Stimulated activated CD4-positive, alpha-beta T cell treated with anti-CD3 and anti-CD28 coated beads, Interleukin-2, amount 100 ng/mL, for 24 hours (primary cell): ENCODE results near the gene CENPS.
"Not testable (repeated sequence)": the region's sequence is repeated elsewhere in the genome, so short reads cannot be mapped to it uniquely, and the experiment has no call there.

ENCODE experiments used
- DNase-seq, 2 donors: peaks; one replicate each; pipeline ENCODE4 v3.0.0-alpha.2; 2020

Gene CENPS

GRCh38 chr1:10421637-10422036 is 8.6 kb upstream of the CENPS start:
- no peak for DNase-seq

GRCh38 chr1:10424034-10424433 is 6.2 kb upstream of the CENPS start:
- no peak for DNase-seq

- DNase-seq, result no peak
Observed at GRCh38 chr1:10424651-10425050, 5.6 kb upstream of the CENPS start.

- DNase-seq, result not testable (repeated sequence)
Observed at GRCh38 chr1:10425826-10426534, 4.3 kb upstream of the CENPS start.

- DNase-seq, result not testable (repeated sequence)
Observed at GRCh38 chr1:10426535-10426848, 3.7 kb upstream of the CENPS start.

- no peak for DNase-seq
Observed at GRCh38 chr1:10428984-10429383, 1.2 kb upstream of the CENPS start.

- DNase-seq, result peak; percentile 16 to 25
Observed at GRCh38 chr1:10429868-10430215, 391 bp upstream of the CENPS start.

GRCh38 chr1:10431070-10431730 is 967 bp downstream of the CENPS start:
- DNase-seq, result peak in 1 of 2 donors; percentile 20

GRCh38 chr1:10432910-10433700 is 2.9 kb downstream of the CENPS start:
- DNase-seq, result no peak

- no peak for DNase-seq
Observed at GRCh38 chr1:10433790-10434189, 3.6 kb downstream of the CENPS start.

GRCh38 chr1:10434590-10434989 is 4.4 kb downstream of the CENPS start:
- no peak for DNase-seq

GRCh38 chr1:10437052-10437451 is 6.8 kb downstream of the CENPS start:
- no peak for DNase-seq

GRCh38 chr1:10438677-10439163 is 8.5 kb downstream of the CENPS start:
- no peak for DNase-seq

GRCh38 chr1:10440305-10440704 is 10.1 kb downstream of the CENPS start:
- DNase-seq, result no peak

- DNase-seq, result no peak
Observed at GRCh38 chr1:10440794-10441193, 10.6 kb downstream of the CENPS start.

GRCh38 chr1:10444248-10444647 is 14.0 kb downstream of the CENPS start:
- DNase-seq, result no peak

GRCh38 chr1:10444795-10445397 is 14.7 kb downstream of the CENPS start:
- no peak for DNase-seq

GRCh38 chr1:10446790-10447422 is 16.7 kb downstream of the CENPS start:
- no peak for DNase-seq

GRCh38 chr1:10449751-10450150 is 19.5 kb downstream of the CENPS start, which contains the start of gene CORT:
CORT (plus strand) TSS chr1:10450031; CDS start chr1:10450224, 193 bp downstream.
- no peak for DNase-seq

GRCh38 chr1:10450156-10450814 is 20.1 kb downstream of the CENPS start:
- DNase-seq, result no peak

- DNase-seq, result no peak
Observed at GRCh38 chr1:10450836-10451235, 20.6 kb downstream of the CENPS start.

- DNase-seq, result no peak
Observed at GRCh38 chr1:10451287-10451686, 21.1 kb downstream of the CENPS start.
